Measurements from ENCODE around the gene ADAM12. TPM values are rescaled to one million over a fixed set of nuclear protein-coding genes. Genes with fewer than 3 reads are reported as not detected.

The ADAM12 gene
- total RNA-seq, 2 experiments from 2014 or later: 1.2 to 1.5 TPM

GRCh38 chr10:126042906-126043305 is 345.4 kb downstream of the ADAM12 start:
- H3K27ac ChIP-seq (ENCODE audit: low read depth in 1 of 2, low read length in 2 of 2): no peak overlapping the region
- H3K36me3 ChIP-seq (ENCODE audit: insufficient read depth, low read length): no peaks in the 10 kb centered on the region
- POLR2A ChIA-PET: no interaction called here
- H3K27me3 ChIP-seq (ENCODE audit: control insufficient read depth in 1 of 2, insufficient read depth in 2 of 2, low read length in 2 of 2): no peaks in the 10 kb centered on the region
- Mint-ChIP-seq H3K9me3 (no peaks in the 10 kb centered on the region), H3K36me3 (ENCODE audit: low read depth) (no peaks in the 10 kb centered on the region), H3K4me1 (ENCODE audit: low read depth) (peaks cover 17% of the 10 kb centered on the region), H3K27ac (no peak overlapping the region), H3K4me3 (no peak overlapping the region), H3K27me3 (no peaks in the 10 kb centered on the region)
- ATAC-seq (ENCODE audit: poor library complexity): no peak
- H3K4me3 ChIP-seq (ENCODE audit: low read length): no peak overlapping the region
- peaks cover 23% of the 10 kb centered on the region for H3K4me1 ChIP-seq (ENCODE audit: insufficient read depth, low read length)
- peak in 3 of 14 experiments; percentile 13 to 41 (median 17) for DNase-seq
- H3K9me3 ChIP-seq (ENCODE audit: control insufficient read depth in 1 of 2, insufficient read depth in 1 of 2, low read length in 2 of 2): peaks cover 0 to 9% of the 10 kb centered on the region in 2 experiments
- CTCF ChIA-PET: no interaction called here
- no peak for TF ChIP-seq CTCF (IDR thresholded peaks at IDR 0.05)
- intact Hi-C loops (cut with DNase I, micrococcal nuclease): no loop called here

DNA sequence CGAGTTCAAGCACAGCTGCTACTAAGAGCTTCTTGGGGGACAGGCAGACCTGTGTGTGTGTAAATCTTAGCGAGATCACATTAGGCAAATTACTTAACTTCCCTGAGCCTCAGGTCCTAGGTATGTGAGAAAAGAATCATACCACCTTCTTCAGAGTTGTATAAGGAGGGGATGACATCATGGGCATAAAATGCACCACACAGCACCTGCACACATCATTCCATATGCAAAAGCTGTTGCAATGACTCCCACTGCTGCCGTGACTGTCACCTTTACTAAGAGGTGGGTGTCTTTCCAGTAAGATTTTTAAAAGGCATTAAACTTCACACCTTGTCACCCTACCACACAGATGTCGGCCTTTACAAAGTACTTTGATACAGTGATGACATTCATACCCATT is 345.9 kb downstream of the ADAM12 start:
- peak in 2 of 14 experiments; percentile 34 to 42 for DNase-seq
- Histone ChIP-seq H3K27me3 (ENCODE audit: control insufficient read depth in 1 of 2, insufficient read depth in 2 of 2, low read length in 2 of 2) (no peaks in the 10 kb centered on the region), H3K4me3 (ENCODE audit: low read length) (peak overlapping the region; percentile 15), H3K36me3 (ENCODE audit: insufficient read depth, low read length) (no peaks in the 10 kb centered on the region), H3K4me1 (ENCODE audit: insufficient read depth, low read length) (peaks cover 23% of the 10 kb centered on the region), H3K9me3 (ENCODE audit: control insufficient read depth in 1 of 2, insufficient read depth in 1 of 2, low read length in 2 of 2) (peaks cover 0 to 12% of the 10 kb centered on the region in 2 experiments), H3K27ac (ENCODE audit: low read depth in 1 of 2, low read length in 2 of 2) (peak overlapping the region in 1 of 2 donors; percentile 50)
- no peaks in the 10 kb centered on the region for H3K36me3 Mint-ChIP-seq (ENCODE audit: low read depth)
- ChIA-PET CTCF (no interaction called here), POLR2A (no interaction called here)
- intact Hi-C loops (cut with DNase I, micrococcal nuclease): no loop called here
- H3K4me1 Mint-ChIP-seq (ENCODE audit: low read depth): peaks cover 17% of the 10 kb centered on the region
- H3K9me3 Mint-ChIP-seq: no peaks in the 10 kb centered on the region
- peak overlapping the region; percentile 72 for H3K27ac Mint-ChIP-seq
- TF ChIP-seq CTCF (IDR thresholded peaks at IDR 0.05): no peak
- no peaks in the 10 kb centered on the region for H3K27me3 Mint-ChIP-seq
- no peak overlapping the region for H3K4me3 Mint-ChIP-seq
- no peak for ATAC-seq (ENCODE audit: poor library complexity)

DNA sequence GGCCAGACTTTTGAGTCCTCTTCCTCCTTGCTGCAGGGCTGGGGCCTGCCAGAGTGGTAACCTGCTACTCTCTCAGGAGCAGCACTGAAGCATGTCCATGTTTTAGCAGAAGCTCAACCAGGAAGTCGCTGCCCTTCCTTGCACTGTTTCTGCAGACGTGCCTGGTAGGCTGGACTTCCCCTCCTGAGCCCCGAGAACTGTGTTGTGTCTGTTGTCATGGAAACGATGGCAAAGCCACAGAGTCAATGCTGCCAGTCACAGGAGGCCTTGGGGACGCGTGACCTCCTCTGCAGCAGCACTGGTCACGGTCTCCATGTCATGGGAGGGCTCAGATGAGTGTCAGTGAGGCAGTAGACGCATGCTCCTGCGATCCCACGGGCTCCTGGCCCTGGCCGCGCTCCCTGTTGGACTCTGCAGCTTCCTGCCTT is 346.5 kb downstream of the ADAM12 start:
- no peaks in the 10 kb centered on the region for H3K27me3 Mint-ChIP-seq
- H3K4me1 Mint-ChIP-seq (ENCODE audit: low read depth): peaks cover 17% of the 10 kb centered on the region
- ChIA-PET POLR2A (no interaction called here), CTCF (no interaction called here)
- Histone ChIP-seq H3K27me3 (ENCODE audit: control insufficient read depth in 1 of 2, insufficient read depth in 2 of 2, low read length in 2 of 2) (no peaks in the 10 kb centered on the region), H3K27ac (ENCODE audit: low read depth in 1 of 2, low read length in 2 of 2) (peak overlapping the region in 1 of 2 donors; percentile 50), H3K4me3 (ENCODE audit: low read length) (peak overlapping the region; percentile 15), H3K36me3 (ENCODE audit: insufficient read depth, low read length) (no peaks in the 10 kb centered on the region), H3K4me1 (ENCODE audit: insufficient read depth, low read length) (peaks cover 23% of the 10 kb centered on the region), H3K9me3 (ENCODE audit: control insufficient read depth in 1 of 2, insufficient read depth in 1 of 2, low read length in 2 of 2) (peaks cover 0 to 12% of the 10 kb centered on the region in 2 experiments)
- DNase-seq (peak; percentile 22 to 93 (median 50)), ATAC-seq (ENCODE audit: poor library complexity) (peak; percentile 87)
- H3K36me3 Mint-ChIP-seq (ENCODE audit: low read depth): no peaks in the 10 kb centered on the region
- TF ChIP-seq CTCF (IDR thresholded peaks at IDR 0.05): no peak
- H3K4me3 Mint-ChIP-seq: no peak overlapping the region
- intact Hi-C loops (cut with DNase I, micrococcal nuclease): no loop called here
- H3K27ac Mint-ChIP-seq: peak overlapping the region; percentile 72
- H3K9me3 Mint-ChIP-seq: no peaks in the 10 kb centered on the region

Data from CD4-positive, alpha-beta T cell (primary cell).